SU-DHL-6 (cell line): Measurements from ENCODE around the gene ARHGEF16.

ENCODE experiments used
- EZH2phosphoT487 ChIP-seq: fragments of 200-600 bp; sonication (generic), shearing (Covaris generic); conservative IDR thresholded peaks from 2 replicates; pipeline ENCODE4 v1.6.1; 2018; ENCODE audit warnings: mild to moderate bottlenecking, antibody characterized with exemption, low read length, moderate library complexity, mixed read lengths
- TF ChIP-seq, protein P1 (sequence below): fragments of 200-600 bp; sonication (generic); IDR thresholded peaks from one replicate; pipeline ENCODE4 v1.5.1; 2017; ENCODE audit warnings: antibody characterized with exemption, mild to moderate bottlenecking, low read length, moderate library complexity; ENCODE audit not compliant: insufficient read depth, poor library complexity, severe bottlenecking

DNA sequence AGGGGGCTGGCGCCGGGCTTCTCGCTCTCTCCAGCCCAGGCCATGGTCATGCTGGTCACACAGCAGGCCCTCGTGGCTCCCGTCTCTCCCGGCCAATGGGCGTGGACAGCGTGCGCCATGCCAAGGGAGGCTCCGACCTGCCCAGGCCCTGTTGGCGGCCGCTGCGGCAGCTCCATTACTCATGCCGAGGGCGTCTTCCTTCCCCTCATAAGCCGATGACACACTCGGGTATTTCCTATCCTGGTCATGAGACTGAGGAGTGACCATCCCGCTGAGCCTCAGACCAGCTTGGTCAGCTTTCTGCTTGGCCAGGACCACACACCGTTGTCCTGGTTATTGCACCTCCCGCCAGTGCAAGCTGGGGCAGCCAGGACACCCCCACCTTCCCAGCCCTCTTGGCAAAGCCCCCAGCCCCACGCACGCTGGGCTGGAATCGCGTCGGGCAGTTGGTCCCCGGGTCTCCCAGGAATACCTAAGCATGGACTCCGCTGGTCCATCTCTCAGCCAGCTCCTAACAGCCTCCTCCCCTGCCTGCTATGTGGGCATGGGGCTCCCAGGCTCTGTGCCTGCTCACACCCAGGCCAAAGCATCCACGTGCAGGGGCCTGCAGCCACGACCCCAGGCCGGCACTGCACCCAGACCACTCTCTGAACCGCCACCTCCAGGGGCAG is 49.8 kb downstream of the ARHGEF16 start:
- TF ChIP-seq, protein P1, sequence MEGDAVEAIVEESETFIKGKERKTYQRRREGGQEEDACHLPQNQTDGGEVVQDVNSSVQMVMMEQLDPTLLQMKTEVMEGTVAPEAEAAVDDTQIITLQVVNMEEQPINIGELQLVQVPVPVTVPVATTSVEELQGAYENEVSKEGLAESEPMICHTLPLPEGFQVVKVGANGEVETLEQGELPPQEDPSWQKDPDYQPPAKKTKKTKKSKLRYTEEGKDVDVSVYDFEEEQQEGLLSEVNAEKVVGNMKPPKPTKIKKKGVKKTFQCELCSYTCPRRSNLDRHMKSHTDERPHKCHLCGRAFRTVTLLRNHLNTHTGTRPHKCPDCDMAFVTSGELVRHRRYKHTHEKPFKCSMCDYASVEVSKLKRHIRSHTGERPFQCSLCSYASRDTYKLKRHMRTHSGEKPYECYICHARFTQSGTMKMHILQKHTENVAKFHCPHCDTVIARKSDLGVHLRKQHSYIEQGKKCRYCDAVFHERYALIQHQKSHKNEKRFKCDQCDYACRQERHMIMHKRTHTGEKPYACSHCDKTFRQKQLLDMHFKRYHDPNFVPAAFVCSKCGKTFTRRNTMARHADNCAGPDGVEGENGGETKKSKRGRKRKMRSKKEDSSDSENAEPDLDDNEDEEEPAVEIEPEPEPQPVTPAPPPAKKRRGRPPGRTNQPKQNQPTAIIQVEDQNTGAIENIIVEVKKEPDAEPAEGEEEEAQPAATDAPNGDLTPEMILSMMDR: no peak
- TF ChIP-seq EZH2phosphoT487: no peak
